GM21367 (cell line): ENCODE results near the gene SPAG5.
"Not testable (repeated sequence)": the region's sequence is repeated elsewhere in the genome, so short reads cannot be mapped to it uniquely, and the experiment has no call there.

Experiments used
- ATAC-seq: cut with Tn5 transposase; IDR thresholded peaks from one replicate; pipeline ENCODE4 v1.9.1; 2021; ENCODE audit not compliant: unreplicated experiment

The SPAG5 gene

GRCh38 chr17:28610376-28610775, 11.6 kb upstream of the SPAG5 start:
- no peak for ATAC-seq

DNA sequence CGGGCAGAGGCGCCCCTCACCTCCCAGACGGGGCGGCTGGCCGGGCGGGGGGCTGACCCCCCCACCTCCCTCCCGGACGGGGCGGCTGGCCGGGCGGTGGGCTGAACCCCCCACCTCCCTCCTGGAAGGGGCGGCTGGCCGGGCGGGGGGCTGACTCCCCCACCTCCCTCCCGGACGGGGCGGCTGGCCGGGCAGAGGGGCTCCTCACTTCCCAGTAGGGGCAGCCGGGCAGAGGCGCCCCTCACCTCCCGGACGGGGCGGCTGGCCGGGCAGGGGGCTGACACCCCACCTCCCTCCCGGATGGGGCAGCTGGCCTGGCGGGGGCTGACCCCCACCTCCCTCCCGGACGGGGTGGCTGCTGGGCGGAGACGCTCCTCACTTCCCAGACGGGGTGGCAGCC, 5.2 kb upstream of the SPAG5 start:
- ATAC-seq: not testable (repeated sequence)

GRCh38 chr17:28599311-28600184, 723 bp upstream of the SPAG5 start:
- peak; percentile 36 for ATAC-seq

- ATAC-seq: no peak
Measured at GRCh38 chr17:28598389-28598788, 436 bp downstream of the SPAG5 start.

DNA sequence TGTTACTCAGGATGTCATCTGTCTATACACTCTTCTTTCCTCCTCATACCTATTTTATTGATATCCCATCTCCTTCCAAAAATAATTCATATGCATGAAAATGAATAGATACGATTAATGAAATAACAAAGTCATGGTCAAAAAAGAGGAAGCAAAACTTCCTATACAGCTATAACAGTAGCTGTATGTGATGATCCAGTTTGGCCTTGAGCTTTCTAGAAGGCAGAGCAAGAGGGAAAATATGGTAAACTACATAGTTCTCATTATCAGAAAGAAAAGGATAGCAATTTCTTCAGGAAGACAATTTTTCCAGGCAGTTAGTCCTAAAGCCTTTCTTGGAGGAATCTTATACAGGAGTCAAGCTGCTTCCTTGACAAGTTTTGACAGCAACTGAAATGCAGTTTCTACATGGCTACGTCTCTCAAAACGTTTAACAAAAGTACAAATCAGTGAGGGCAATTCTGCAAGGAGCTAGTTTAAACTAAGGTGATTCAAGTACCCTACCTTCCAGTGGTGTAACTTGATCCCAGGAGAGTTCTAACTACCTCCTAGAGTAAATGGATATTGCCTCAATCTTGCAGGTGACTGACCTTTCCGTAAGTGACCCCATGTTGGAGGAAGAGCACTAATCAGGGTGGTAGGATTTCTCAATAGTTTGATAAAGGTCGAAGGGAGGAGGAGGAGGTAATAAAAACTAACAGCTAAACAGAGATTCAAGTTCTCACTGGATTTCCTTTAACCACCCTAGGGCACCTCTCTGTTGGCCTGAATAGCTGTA, 1.0 kb downstream of the SPAG5 start:
- no peak for ATAC-seq

- no peak for ATAC-seq
Measured at GRCh38 chr17:28592260-28592659, 6.6 kb downstream of the SPAG5 start.

GRCh38 chr17:28585851-28586250, 13.0 kb downstream of the SPAG5 start:
- no peak for ATAC-seq

DNA sequence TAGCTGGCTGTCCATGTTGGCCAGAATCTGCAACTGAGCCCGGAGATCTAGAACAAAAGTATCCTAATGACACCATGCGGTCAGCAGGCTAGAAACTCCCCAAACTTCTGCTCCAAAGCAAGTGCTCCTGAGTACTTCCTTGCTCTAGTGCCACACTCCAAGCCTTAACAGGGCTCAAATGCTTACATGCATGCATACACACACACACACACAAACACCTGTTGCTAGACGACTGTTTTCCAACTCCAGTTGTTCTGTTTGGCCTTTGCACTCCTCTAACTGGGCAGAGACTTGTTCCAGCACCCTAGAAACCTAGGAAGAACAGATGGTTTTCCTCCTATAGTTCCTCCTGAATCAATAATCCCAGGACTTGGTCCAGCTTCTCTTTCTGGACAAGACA, 14.4 kb downstream of the SPAG5 start:
- no peak for ATAC-seq

DNA sequence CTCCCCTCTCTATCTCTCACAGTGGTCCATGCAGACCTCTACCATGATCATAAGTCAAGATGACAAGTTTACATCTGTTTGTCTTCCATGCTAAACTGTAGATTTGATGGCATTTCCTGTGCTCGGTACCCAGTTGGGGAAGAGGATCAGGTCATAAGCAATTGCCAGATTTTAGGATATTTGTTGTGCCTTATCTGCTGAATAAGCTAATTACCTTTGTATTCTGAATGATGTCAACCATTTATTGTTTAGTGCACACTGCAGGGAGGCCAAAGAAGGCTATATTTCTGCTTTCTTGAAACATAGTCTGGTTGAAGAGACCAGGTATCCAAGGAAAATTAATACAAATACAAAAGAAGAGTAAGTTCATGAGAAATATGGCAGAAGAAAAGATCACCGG, 16.3 kb downstream of the SPAG5 start:
- no peak for ATAC-seq

DNA sequence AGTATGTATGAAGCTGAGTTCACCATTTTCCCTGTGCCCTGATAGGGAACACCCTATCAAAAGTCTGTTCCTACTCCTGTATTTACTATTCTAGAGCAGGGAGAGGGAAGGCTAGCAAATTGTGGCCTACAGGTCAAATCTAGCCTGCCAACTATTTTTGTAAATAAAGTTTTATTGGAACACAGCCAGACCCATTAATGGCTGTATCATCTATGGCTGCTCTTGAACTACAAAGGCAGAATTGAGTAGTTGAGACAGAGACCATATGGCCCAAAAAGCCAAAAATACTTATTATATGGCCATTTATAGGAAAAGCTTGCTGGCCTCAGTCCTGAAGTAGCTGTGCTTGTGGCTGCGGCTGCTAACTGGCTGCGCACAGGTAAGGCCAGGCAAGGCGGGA, 17.9 kb downstream of the SPAG5 start:
- no peak for ATAC-seq

DNA sequence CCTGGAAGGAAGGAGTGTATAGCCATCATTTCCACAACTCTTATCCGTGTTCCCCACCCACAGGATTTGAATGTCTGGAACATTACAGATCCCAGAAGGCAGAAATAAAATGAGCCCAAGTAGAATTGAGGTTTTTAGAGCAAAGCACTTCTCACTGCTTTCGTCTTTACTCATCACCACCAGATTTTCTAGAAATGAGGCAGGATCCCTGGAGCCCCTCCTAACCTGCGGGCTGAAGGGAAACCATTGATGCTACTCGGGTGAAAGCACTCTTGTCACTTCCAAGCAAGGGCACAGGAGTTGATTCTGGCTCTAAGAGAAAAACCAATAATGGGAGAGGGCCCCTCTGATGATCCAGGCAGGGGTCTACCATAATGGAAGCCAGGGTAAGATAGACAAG, 19.3 kb downstream of the SPAG5 start:
- no peak for ATAC-seq

- ATAC-seq: no peak
Measured at GRCh38 chr17:28578246-28579195, 20.3 kb downstream of the SPAG5 start.

- no peak for ATAC-seq
Measured at GRCh38 chr17:28577466-28577824, 21.4 kb downstream of the SPAG5 start.

- no peak for ATAC-seq
Measured at GRCh38 chr17:28576758-28577465, 21.9 kb downstream of the SPAG5 start, which contains the start of gene ALDOC. ALDOC (minus strand) TSS chr17:28576895; CDS start chr17:28575532, 1,363 bp downstream.

GRCh38 chr17:28576016-28576415, 22.8 kb downstream of the SPAG5 start:
- ATAC-seq: not testable (repeated sequence)

- ATAC-seq: no peak
Measured at GRCh38 chr17:28575126-28575795, 23.6 kb downstream of the SPAG5 start.

- ATAC-seq: no peak
Measured at GRCh38 chr17:28574526-28574925, 24.3 kb downstream of the SPAG5 start.

DNA sequence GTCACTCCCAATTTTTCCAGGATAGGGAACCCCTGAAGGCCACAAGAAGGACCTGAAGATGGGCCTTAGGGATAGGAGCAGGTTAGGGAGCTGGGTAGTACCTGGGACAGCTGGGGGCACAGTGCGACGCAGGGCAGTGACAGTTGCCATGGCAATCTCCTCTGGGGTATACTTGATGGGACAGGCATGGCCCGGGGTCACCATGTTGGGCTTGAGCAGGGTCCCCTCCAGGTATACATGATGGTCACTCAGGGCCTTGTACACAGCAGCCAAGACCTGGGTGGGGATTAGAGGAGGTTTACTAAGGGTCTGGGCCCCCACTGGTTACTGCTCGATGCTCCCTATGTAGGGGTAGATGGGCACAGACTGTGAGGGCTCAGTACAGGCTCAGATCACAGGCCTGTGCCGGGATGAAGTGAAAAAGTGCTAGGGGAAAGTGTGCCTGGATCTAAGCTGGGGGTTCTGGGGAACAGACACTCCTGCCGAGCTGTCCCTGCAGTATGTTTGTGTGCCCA, 24.8 kb downstream of the SPAG5 start:
- no peak for ATAC-seq

DNA sequence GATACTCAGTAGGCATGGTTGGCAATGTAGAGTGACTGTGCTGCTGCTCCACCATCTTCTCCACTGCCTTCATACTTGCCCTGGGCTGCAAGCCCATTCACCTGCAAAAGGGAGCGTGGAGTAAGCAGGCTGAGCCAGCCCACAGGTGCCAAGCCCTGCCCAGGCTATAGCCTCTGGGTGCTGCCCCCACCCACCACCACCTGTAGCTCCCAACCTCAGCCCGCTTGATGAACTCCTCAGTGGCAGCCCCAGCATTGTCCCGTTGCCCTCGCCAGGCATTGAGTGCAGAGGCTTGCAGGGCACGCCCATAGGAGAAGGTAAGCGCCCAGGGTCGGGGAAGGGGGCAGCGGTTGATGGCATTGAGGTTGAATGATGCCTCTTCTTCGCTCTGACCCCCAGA, 25.3 kb downstream of the SPAG5 start:
- no peak for ATAC-seq

DNA sequence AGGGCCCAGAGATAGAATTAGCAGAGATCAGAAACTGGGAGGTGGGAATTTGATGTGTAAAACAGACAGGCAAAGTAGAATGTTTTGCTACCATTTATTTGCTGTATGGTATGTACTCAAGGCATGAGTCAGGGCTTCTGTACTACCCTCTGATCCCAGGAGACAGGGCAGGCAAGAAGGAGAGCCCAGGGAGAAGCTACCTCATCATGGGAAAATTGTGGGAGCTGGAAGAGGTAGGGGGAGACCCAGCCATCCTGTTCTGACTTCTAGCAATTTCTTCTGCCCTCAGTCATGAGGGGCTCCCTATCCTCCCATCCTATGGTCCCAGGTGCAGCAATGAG, 25.8 kb downstream of the SPAG5 start:
- no peak for ATAC-seq
